Stimulated activated CD8-positive, alpha-beta memory T cell treated with anti-CD3 and anti-CD28 coated beads, Interleukin-15, amount 100 ng/mL, for 24 hours (primary cell): ENCODE results near the gene MAP4K3.

Source experiments
- DNase-seq: peaks from one replicate; pipeline ENCODE4 v3.0.0-alpha.2; 2020; ENCODE audit warnings: low read depth

MAP4K3 gene

DNA sequence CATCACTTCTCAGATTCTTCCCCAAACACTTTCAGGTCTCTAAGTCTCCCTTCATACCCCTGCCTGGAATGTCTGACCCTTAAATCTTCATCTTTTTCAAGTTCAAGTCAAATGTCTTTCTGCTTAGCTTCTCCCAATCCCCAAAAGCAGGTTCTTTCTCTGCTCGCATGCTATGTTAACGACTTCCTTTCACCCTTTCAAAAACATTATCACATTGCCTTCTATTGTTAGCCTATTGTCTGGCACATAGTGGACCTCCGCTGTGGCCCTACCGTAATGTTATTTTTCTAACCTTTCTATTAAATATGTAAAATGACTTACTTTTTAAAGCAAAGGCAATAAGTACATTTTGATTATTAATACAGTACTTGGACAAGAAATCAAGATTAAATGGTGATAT lies 195.5 kb downstream of the MAP4K3 start:
- no peak for DNase-seq

DNA sequence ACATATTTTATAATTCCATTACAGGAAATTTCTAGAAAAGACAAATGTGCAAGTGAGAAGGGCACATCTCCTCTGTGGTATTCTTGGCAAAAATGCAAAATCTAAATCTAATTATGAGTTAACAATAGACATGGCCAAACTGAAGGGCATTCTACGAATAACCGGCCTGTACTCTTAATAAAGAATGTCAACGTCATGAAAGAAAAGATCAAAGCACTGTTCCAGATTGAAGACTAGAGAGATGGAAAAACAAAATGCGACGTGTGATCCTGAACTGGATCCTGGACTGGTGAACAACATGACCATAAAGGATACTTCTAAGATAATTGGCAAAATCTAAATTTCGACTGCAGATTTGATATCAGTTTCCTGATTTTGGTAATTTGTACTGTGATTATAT lies 196.3 kb downstream of the MAP4K3 start:
- DNase-seq, result no peak

DNA sequence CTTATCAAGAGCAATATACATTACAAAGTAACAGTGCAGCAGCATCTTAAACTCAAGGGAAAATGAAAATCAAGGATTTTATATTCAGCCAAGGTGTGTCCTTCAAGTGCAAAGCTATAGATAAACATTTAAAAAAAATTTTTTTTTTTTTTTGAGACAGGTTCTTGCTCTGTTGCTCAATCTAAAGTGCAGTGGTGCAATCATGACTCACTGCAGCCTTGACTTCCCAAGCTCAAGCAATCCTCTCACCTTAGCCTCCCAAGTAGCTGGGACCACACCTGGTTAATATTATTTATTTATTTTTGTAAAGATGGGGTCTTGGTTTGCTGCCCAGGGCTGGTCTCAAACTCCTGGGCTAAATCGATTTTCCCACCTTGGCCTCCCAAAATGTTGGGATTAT lies 202.3 kb downstream of the MAP4K3 start:
- no peak for DNase-seq

DNA sequence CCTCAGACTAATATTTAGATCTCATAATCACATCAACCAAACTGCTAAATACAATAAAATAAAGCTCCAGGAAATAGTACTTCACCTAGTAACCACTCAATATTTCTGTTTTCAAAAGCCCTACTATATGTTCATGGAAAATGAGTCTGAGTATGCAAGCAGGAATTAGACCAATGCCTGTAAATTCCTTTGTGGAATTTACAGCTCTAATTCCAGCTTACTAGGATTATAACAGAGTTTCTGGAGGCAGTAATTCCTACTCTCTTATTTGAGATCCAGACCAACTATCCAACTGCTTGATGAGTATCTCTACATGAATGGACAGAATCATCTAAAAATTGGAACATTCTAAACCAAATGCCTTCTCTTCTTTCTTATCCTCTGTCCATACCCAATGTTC lies 204.9 kb downstream of the MAP4K3 start:
- DNase-seq, result no peak

DNA sequence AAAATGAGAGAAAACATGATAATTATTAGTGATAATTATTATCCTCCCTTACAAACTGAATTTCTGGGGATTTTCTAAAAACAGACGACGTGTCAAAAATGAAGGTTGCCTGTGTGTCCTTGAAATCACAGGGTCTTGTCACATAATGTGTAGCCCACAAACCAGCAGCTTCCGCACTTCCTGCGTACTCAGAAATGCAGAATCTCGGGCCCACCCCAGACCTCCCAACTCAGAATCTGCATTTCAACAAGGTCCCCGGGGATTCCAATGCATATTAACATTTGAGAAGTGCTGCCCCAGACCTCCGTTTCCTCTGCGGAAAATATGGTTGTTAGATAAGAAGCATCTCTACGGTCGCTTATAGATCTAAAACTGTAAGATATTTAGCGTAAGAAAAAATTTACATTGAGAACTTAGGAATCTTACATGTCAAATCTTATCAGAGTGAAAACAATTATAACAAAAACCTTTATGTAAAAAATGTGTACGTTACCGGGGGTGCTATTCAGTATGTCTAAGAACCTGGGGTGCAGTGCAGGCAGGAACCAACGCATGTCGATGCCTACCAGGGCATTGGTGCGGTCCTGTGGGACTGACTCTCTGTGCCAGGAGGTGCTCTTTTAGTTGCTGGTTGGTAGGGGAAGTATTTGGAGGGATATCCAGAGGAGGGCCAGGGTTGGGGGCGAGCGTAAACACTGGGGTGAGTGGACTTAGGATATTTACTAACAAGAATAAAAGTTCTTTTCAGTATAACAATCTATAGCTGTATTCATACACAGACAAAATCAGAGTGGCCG lies 208.5 kb downstream of the MAP4K3 start:
- no peak for DNase-seq

DNA sequence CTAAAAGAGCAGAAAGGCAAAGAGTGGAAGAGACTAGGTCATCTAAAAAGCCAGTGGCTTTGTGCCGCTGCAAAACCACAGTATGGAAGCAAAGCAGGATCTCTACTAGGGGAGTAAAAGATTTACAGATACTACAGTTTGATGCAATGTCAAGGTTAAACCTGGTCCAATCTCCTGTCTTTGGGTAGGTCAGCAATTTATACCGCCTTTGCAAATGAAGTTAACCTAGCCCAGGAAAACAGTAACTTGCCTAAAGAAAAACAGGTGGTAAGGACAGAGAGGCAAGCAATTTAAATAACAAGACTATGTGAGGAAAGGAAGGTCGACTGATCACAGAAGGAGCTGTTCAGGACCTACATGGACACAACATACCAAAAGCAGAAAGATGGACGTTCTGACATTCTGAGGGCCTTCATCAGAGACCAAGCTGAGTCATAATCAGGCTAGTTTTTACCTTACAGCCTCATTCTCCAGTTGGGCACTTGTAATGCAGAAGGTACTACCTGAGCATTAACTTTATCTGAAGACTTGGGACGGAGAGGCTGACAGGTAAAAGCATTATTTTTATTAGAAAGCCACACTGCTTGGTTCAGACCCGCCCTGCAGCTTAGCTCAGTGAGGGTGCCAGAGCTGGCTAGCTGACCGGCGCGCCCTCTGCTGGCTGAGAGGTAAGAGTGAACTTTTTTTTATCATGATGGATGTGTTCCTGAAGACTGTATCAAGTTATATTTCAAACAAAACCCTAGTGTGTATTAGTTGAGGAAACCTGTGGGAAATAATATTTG lies 209.3 kb downstream of the MAP4K3 start:
- peak; percentile 50 for DNase-seq

DNA sequence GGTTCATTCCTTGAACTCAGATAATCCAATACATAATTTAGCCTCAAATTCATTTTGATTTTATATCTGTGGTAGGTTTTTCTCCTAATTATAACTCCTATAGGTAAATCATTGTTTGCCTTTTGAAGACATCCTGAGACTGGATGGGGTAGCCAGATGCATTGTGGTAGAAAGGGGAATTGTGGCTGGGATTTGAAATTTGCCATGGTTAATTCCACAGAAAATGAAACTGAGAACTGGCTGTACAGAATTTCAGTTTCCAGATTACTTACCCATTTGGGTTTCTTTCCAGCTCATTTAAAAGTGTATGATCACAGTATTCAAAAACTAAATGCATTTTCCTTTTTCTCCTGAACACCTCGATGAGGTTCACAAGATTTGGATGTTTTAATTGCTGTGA lies 211.5 kb downstream of the MAP4K3 start:
- no peak for DNase-seq

DNA sequence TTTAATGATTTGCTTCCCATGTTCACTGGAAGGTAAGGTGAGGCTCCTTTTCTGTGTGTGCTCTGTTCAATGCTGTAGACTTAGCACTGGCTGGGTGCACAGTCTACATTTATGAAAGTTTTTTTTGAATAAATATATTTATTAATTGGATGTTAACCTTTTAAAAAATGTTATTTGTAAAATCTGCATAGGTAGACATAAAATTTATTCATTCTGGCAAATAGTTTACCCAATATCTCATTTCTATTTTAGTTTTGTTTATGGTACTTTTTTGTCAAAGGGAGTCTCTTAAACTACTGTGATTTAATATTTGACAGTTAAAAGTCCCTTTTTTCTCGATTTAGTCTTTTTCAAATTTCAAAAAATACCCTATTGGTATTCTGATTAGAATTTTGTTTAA lies 213.2 kb downstream of the MAP4K3 start:
- DNase-seq, result no peak

DNA sequence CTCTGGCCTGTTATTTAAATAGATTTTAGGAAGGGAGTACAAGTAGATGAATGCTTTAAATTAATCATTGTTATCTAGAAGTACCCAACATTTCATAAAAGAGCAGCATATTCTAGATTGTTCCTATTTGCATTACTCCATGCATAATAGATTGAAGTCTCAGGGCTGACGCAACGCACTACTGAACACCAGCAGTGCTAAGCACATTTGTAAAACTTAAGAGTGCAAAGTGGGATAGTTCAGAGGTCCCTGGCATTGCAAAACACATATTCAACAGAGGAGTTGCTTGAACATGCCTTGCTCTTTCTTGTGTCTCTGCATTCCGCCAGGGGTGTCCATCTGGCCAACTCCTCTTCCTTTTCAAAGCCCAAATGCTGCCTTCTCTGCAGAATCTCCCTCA lies 215.6 kb downstream of the MAP4K3 start:
- DNase-seq, result no peak

DNA sequence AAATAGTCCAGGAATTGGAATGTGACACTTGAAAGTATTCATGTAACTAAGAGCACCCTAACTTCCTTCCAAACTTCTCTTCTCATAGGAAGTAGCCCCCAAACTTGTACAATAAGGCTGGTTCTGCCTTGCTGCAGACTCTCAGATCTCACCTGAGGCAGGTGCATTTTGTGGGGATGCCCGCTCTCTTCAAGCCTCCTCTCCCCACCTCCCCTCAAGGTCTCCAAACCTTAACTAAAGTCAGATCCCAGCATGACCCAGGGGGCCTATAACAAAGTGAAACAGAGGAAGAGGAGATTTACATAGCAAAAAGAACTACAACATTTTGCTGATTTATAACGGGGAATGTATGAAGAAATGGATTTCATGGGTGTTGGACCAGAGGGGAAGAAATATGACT lies 216.9 kb downstream of the MAP4K3 start:
- DNase-seq, result no peak

DNA sequence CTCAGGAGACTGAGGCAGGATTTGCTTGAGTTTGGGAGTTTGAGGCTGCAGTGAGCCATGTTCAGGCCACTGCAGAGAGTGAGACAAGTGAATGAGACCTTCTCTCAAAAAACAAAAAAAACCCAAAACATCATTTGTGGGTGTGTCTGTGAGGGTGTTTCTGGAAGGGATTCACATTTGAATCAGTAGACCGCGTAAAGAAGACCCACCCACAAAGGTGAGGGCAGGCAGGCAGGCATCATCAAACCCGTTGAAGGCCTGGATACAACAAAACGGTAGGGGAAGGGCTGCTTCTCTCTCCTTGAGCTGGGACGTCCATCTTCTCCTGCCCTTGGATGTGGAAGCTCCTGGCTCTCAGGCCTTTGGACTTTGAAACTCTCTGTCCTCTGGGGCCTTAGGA lies 218.7 kb downstream of the MAP4K3 start:
- DNase-seq, result no peak

DNA sequence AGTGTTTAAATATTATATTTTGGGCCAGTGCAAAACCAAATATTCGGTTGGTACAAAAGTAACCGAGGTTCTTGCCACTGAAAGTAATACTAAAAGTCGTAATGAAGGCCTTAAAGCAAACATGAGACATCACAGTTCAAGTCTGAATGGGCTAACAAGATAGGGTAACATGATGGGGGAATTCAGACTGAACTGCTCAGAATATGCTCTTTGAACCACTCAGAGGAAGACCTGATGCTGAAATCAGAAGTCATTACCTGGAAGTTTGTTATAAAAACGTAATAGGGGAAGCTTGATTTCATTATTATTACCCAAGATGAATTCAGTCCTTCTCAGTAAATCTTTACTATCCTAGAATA lies 219.9 kb downstream of the MAP4K3 start:
- DNase-seq, result no peak

DNA sequence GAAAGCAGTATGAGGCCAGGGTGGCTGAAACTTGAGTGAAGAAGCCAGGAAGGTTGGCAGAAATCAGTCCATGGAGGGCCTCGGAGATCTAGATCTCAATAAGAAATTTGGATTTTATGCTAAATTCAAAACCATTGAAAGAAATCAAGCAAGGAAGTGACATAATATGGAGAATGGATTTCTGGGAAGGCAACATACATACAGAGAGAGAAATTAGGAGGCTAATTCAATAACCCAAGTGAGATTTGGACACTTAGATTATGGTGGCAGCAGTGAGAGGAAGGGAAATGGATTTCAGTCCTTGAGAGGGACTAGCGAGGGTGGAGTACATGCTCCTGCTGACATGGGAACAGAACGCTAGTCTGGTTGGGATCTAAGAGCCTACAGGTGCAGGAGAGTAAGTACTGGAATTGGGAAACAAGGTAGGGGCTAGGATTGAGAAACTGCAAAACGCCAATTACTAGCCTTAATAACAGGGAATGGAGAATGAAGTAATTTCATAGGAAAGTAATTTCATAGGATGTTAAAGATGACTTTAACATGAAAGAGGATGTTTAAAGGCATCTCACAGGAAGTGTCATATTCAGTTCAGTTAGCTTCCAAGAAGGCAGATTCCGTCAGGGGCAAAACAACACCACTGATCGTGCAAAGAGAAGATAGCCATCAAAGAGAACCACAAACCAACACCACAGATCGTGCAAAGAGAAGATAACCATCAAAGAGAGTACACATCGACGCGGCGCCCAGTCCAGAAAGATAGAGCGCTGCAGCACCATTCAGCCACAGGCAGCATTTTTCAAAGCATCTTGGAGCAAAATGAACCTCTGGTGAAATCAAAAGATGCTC lies 220.5 kb downstream of the MAP4K3 start:
- no peak for DNase-seq

DNA sequence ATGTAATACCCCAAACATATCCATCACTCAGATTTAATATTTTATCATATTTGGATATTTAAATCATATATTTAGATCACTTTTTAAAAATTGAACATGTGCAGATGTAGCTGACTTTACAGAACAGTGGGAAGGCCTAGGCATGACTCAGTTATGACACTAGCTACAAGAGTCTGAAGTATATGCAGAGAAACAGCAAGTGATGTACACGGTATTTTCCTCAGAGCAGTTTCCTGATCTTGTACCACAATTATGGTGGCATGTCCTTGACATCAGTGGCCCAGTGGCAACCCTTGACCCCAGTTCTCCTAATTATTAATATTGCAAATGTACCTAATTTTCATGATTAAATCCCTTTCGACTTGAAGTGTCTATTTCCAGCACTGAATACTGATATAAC lies 221.5 kb downstream of the MAP4K3 start:
- DNase-seq, result no peak

DNA sequence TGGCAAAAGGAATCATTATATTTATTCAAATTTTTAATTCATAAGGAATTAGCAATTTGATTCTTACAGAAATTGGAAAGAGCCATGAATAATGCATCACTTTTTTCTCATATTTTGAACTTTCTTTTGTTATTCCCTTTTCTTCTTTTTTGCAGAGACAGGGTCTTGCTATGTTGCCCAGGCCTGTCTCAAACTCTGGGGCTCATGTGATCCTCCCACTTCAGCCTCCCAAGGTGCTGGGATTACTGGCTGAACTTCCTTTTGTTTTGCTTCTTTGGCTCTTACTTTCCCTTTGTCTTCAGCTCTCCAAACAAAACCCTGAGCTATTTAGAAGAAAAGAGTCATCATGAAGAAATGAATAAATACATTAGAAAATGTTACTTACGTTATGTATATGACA lies 224.1 kb downstream of the MAP4K3 start:
- no peak for DNase-seq

DNA sequence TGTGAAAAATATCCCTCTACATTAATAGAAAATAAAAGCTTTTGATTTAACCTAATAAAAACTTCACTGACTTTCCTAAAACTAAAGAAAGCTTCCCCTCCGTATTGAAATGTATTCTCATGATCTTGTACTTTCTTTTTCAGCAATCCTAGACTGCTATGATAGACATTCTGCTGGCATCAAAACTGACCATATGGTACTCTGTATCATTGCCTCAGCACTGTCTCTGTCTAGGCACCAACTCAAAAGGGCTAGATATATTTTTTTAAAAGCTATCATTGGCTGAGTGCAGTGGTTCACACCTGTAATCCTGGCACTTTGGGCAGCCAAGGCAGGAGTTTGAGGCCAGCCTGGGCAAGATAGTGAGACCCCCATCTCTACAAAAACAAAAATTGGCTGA lies 226.2 kb downstream of the MAP4K3 start:
- DNase-seq, result no peak

DNA sequence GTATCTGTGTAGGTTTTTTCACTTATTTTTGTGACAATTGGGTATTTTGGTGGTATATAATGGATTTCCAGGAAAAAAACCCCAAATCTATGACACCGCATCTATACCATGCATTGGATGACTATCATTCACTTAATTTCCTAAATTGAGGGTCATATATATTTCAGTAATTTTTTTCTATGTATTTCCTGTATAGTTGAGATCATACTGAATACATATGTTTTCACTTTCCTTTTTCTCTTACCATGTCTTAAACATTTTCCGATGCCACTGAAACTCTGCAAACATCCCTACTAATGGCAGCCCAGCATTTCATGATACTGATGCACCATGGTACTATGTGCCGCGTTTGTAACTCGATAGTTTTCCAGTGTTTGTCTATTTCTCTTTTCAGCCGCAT lies 233.7 kb downstream of the MAP4K3 start:
- no peak for DNase-seq

DNA sequence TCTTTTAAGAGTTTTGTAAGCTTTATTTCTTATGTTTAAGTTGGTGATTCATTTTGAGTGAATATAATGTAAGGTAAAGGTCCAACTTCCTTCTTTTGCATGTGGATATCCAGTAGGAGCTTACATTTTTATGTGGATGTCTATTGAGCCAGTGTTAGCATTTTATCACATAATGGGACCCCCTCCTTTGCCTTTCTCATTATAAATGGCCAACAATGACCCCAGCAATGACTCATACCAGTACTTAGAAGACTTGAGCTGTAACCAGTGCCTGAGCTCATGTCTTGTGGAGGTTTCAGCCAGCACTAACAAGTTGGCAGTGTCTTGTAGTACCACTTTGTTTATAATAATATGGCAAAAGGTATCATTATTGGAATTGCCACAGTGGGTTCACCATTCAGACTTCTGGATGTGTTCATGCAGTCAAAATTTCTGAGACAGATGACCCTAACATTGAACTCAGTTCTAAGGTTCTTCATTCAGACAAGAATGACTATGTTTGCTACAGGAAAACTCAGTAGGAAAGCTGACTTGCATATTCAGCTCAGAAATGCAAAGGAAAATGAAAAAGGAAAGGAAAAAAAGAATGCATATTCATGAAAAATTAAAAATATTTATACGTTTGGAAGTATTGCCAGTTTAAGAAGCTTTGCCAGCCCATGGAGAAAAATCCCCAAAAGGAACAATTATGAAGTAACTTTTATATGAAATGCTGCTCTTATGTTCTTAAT lies 234.3 kb downstream of the MAP4K3 start:
- DNase-seq, result no peak
